ENCODE results near the gene MINAR2.

DNA sequence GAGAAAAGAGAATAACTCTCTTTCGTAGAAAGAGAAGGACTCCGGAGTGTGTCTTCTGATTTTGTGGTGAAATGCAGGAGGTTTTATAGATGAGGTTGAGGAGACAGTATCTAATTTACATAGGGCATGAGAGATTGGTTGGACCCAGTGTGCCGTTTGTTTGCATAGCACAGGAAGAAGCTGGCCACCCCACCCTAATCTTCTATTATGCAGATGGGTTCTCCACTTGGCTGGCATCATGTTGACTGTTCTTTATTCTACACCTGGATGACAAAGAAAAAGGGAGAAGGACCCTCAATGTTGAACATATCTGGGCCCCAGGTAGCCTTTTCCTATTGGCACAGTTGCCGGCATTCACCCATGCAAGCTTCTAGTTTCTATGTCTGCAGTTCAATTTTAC, 23.2 kb upstream of the MINAR2 start:
- TF ChIP-seq POLR2AphosphoS5 (IDR thresholded peaks at IDR 0.05): no peak
- TF ChIP-seq, protein P1, sequence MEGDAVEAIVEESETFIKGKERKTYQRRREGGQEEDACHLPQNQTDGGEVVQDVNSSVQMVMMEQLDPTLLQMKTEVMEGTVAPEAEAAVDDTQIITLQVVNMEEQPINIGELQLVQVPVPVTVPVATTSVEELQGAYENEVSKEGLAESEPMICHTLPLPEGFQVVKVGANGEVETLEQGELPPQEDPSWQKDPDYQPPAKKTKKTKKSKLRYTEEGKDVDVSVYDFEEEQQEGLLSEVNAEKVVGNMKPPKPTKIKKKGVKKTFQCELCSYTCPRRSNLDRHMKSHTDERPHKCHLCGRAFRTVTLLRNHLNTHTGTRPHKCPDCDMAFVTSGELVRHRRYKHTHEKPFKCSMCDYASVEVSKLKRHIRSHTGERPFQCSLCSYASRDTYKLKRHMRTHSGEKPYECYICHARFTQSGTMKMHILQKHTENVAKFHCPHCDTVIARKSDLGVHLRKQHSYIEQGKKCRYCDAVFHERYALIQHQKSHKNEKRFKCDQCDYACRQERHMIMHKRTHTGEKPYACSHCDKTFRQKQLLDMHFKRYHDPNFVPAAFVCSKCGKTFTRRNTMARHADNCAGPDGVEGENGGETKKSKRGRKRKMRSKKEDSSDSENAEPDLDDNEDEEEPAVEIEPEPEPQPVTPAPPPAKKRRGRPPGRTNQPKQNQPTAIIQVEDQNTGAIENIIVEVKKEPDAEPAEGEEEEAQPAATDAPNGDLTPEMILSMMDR (IDR thresholded peaks at IDR 0.05): no peak
- no peak for TF ChIP-seq POLR2A (IDR thresholded peaks at IDR 0.05)
- TF ChIP-seq EP300 (IDR thresholded peaks at IDR 0.05): no peak

Measured in stomach (tissue), 4 donors.